HG02840 (cell line): ENCODE data around the gene GMPR2.

Experiments used
- ATAC-seq: cut with Tn5 transposase; IDR thresholded peaks from one replicate; pipeline ENCODE4 v1.9.1; 2021; ENCODE audit warnings: mild to moderate bottlenecking, moderate library complexity, moderate number of reproducible peaks; ENCODE audit not compliant: unreplicated experiment, low FRiP score

The GMPR2 gene

GRCh38 chr14:24249230-24250021, 16.7 kb downstream of the GMPR2 start:
- ATAC-seq, result no peak

GRCh38 chr14:24250354-24250753, 17.6 kb downstream of the GMPR2 start:
- no peak for ATAC-seq

- ATAC-seq, result no peak
Measured at GRCh38 chr14:24251880-24252288, 19.2 kb downstream of the GMPR2 start.

- ATAC-seq, result no peak
Measured at GRCh38 chr14:24252289-24253124, 19.8 kb downstream of the GMPR2 start.

- ATAC-seq, result no peak
Measured at GRCh38 chr14:24253936-24254335, 21.2 kb downstream of the GMPR2 start.

GRCh38 chr14:24254630-24255392, 22.1 kb downstream of the GMPR2 start:
- no peak for ATAC-seq

- ATAC-seq, result no peak
Measured at GRCh38 chr14:24255438-24255837, 22.7 kb downstream of the GMPR2 start.

- no peak for ATAC-seq
Measured at GRCh38 chr14:24255931-24256711, 23.4 kb downstream of the GMPR2 start.

GRCh38 chr14:24256960-24257359, 24.2 kb downstream of the GMPR2 start:
- no peak for ATAC-seq

GRCh38 chr14:24258119-24258518, 25.4 kb downstream of the GMPR2 start:
- ATAC-seq, result no peak

- ATAC-seq, result no peak
Measured at GRCh38 chr14:24258548-24259265, 26.0 kb downstream of the GMPR2 start.

- no peak for ATAC-seq
Measured at GRCh38 chr14:24259282-24260025, 26.7 kb downstream of the GMPR2 start.

- no peak for ATAC-seq
Measured at GRCh38 chr14:24260026-24260779, 27.5 kb downstream of the GMPR2 start.

- ATAC-seq, result no peak
Measured at GRCh38 chr14:24260780-24261157, 28.0 kb downstream of the GMPR2 start.

GRCh38 chr14:24261256-24261968, 28.7 kb downstream of the GMPR2 start:
- no peak for ATAC-seq

- ATAC-seq, result no peak
Measured at GRCh38 chr14:24261969-24262327, 29.2 kb downstream of the GMPR2 start.

- ATAC-seq, result no peak
Measured at GRCh38 chr14:24262821-24263733, 30.3 kb downstream of the GMPR2 start, which contains the start of gene TGM1. Gene TGM1 (minus strand): TSS chr14:24263177. CDS start chr14:24262352, 825 bp downstream.
